Thyroid gland (tissue), 4 donors: Measurements from ENCODE around the gene USP6.

Experiments used
- POLR2A ChIP-seq, 2 donors: fragments of 450-650 bp; IDR thresholded peaks; one replicate each; pipeline ENCODE4 v1.6.1; 2017; ENCODE audit warnings: antibody characterized with exemption in 2 of 2, mild to moderate bottlenecking in 2 of 2, moderate library complexity in 1 of 2
- TF ChIP-seq, protein P1 (sequence below), 6 experiments: fragments of 200-600 bp in 3 of 6; fragments of 450-650 bp in 3 of 6; sonication (generic) in 3 of 6; IDR thresholded peaks; one replicate each; pipeline ENCODE4 v1.5.1; 2016 to 2019; ENCODE audit warnings: antibody characterized with exemption in 6 of 6, mild to moderate bottlenecking in 2 of 6, inconsistent platforms in 1 of 6, moderate library complexity in 1 of 6

DNA sequence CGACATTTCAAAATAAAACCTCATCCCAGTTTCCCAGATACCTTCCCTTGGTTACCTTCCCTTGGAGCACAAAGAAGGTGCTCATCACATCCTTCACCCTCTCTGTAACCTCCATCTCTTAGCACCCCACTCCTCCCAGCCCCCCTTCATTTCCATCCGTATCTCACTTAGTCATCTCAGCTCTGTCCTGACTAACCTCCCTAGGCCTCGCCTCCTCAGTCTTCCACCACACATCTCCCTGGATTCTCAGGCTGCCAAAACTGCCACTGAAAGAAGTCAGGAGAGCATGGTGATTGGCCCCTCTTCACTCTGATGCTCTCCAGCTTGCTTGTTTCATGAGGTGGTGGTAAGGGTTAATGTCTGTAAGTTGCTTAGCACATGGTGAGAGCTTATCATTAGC, 35.2 kb upstream of the USP6 start:
- TF ChIP-seq, protein P1, sequence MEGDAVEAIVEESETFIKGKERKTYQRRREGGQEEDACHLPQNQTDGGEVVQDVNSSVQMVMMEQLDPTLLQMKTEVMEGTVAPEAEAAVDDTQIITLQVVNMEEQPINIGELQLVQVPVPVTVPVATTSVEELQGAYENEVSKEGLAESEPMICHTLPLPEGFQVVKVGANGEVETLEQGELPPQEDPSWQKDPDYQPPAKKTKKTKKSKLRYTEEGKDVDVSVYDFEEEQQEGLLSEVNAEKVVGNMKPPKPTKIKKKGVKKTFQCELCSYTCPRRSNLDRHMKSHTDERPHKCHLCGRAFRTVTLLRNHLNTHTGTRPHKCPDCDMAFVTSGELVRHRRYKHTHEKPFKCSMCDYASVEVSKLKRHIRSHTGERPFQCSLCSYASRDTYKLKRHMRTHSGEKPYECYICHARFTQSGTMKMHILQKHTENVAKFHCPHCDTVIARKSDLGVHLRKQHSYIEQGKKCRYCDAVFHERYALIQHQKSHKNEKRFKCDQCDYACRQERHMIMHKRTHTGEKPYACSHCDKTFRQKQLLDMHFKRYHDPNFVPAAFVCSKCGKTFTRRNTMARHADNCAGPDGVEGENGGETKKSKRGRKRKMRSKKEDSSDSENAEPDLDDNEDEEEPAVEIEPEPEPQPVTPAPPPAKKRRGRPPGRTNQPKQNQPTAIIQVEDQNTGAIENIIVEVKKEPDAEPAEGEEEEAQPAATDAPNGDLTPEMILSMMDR (IDR thresholded peaks at IDR 0.05): no peak
- no peak for TF ChIP-seq POLR2A (IDR thresholded peaks at IDR 0.05)
